ENCODE results near the gene SNHG17.

Gene SNHG17

DNA sequence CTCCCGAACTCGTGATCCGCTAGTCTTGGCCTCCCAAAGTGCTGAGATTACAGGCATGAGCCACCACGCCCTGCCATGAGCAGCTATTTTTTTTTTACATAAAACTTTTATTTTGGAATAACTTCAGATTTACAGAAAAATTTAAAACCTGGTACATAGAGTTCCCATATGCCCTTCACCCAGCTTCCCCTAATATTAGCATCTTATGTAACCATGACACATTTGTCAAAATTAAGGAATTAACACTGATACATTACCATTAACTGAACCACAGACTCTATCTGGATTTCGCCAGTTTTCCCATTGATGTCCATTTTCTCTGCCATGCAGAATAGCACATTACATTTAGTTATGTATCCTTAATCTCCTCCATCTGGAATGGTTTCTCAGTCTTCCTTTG is 23.2 kb upstream of the SNHG17 start:
- CTCF ChIA-PET: interaction anchor here (1.6 to 2.2 kb wide), 2 partner anchors 10 to 27 kb away, joined by 3 to 6 read pairs; no protein-coding TSS in a partner anchor
- 92% methylated on average over 4 of the region's 5 CpGs for WGBS (ENCODE audit: insufficient coverage)
- Histone ChIP-seq H3K27me3 (replicated peaks in 2 of 5; ENCODE audit: control insufficient read depth in 4 of 5, insufficient read depth in 5 of 5, low read length in 4 of 5) (no peaks in the 10 kb centered on the region), H3K9me3 (ENCODE audit: control extremely low read depth in 1 of 5, control insufficient read depth in 4 of 5, insufficient read depth in 2 of 5, low read depth in 1 of 5, low read length in 4 of 5) (no peaks in the 10 kb centered on the region), H3K27ac (ENCODE audit: insufficient read depth in 1 of 2, low read depth in 1 of 2, low read length in 2 of 2, poor library complexity in 1 of 2, severe bottlenecking in 2 of 2) (no peak overlapping the region), H3K4me3 (ENCODE audit: control insufficient read depth in 1 of 7, extremely low read depth in 1 of 7, insufficient read depth in 4 of 7, low read depth in 2 of 7, low read length in 6 of 7) (no peak overlapping the region), H3K36me3 (ENCODE audit: control insufficient read depth in 4 of 4, insufficient read depth in 4 of 4, low read length in 3 of 4) (no peaks in the 10 kb centered on the region), H3K4me1 (ENCODE audit: control extremely low read depth in 1 of 4, control insufficient read depth in 4 of 4, insufficient read depth in 4 of 4, low read length in 3 of 4) (no peaks in the 10 kb centered on the region)
- DNase-seq: no peak
- POLR2A ChIA-PET: no interaction called here

DNA sequence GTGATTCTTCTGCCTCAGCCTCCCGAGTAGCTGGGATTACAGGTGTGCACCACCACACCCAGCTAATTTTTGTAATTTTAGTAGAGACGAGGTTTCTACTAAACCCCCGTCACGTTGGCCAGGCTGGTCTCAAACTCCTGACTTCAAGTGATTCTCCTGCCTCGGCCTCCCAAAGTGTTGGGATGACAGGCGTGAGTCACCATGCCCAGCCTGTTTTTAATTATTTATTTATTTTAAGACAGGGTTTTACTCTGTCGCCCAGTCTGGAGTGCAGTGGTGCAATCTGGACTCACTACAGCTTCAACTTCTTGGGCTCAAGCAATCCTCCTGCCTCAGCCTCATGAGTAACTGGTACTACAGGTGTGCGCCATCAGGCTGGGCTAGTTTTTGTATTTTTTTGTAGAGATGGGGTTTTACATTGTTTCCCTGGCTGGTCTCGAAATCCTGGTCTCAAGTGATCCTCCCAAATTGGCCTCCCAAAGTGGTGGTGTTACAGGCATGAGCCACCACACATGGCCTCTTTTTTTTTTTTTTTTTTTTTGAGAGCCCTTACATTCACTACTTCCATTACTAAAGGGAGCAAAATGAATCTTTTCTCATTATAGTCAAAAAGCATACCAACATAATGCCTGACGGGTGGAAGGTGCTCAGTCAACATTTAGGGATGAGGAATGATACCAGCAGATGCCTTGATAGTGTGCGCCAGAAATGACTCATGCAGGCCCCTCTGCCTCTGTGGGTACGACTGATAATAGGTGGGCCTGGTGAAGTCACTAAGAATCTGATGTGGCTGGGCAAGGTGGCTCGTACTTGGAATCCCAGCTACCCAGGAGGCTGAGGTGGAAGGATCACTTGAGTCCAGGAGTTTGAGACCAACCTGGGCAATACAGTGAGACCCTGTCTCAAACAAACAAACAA is 19.7 kb upstream of the SNHG17 start:
- ChIA-PET CTCF (interaction anchor here (1.4 to 3.1 kb wide), 3 partner anchors 18 to 20 kb away, joined by 3 to 13 read pairs (median 5); partner anchors contain the start of genes RALGAPB and SNHG17), POLR2A (no interaction called here)
- H3K27me3 ChIP-seq (replicated peaks in 2 of 5; ENCODE audit: control insufficient read depth in 4 of 5, insufficient read depth in 5 of 5, low read length in 4 of 5): no peaks in the 10 kb centered on the region
- no peaks in the 10 kb centered on the region for H3K9me3 ChIP-seq (ENCODE audit: control extremely low read depth in 1 of 5, control insufficient read depth in 4 of 5, insufficient read depth in 2 of 5, low read depth in 1 of 5, low read length in 4 of 5)
- H3K36me3 ChIP-seq (ENCODE audit: control insufficient read depth in 4 of 4, insufficient read depth in 4 of 4, low read length in 3 of 4): peaks cover 0 to 17% (median 15%) of the 10 kb centered on the region in 4 experiments
- 99% methylated on average over 9 of the region's 13 CpGs for WGBS (ENCODE audit: insufficient coverage)
- no peak for DNase-seq
- H3K27ac ChIP-seq (ENCODE audit: insufficient read depth in 1 of 2, low read depth in 1 of 2, low read length in 2 of 2, poor library complexity in 1 of 2, severe bottlenecking in 2 of 2): no peak overlapping the region
- no peaks in the 10 kb centered on the region for H3K4me1 ChIP-seq (ENCODE audit: control extremely low read depth in 1 of 4, control insufficient read depth in 4 of 4, insufficient read depth in 4 of 4, low read length in 3 of 4)
- H3K4me3 ChIP-seq (ENCODE audit: control insufficient read depth in 1 of 7, extremely low read depth in 1 of 7, insufficient read depth in 4 of 7, low read depth in 2 of 7, low read length in 6 of 7): no peak overlapping the region

DNA sequence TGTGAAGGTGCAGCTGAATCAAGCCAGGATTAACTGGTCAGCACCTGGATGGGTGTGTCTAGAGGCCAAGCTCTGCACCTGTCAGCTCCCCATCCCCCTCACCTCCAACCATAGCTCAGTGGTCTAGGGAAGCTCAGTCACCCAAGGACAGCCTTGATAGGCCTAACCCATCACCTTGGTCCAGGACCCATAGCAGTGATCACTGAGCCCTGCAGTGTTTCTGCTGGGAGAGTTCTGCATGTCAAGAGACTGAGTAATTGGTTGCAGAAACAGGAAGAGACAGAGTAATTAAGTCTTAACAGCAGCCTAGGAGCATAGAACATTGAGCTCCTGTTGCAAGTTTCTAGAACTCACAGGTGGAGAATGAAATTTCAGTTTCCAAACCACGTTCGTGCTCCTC is 18.8 kb upstream of the SNHG17 start:
- ChIA-PET POLR2A (no interaction called here), CTCF (interaction anchor here (1.1 to 3.1 kb wide), 5 partner anchors 9 to 19 kb away, joined by 3 to 13 read pairs (median 4); partner anchors contain the start of genes RALGAPB and SNHG17)
- Histone ChIP-seq H3K4me3 (ENCODE audit: control insufficient read depth in 1 of 7, extremely low read depth in 1 of 7, insufficient read depth in 4 of 7, low read depth in 2 of 7, low read length in 6 of 7) (no peak overlapping the region), H3K4me1 (ENCODE audit: control extremely low read depth in 1 of 4, control insufficient read depth in 4 of 4, insufficient read depth in 4 of 4, low read length in 3 of 4) (no peaks in the 10 kb centered on the region), H3K9me3 (ENCODE audit: control extremely low read depth in 1 of 5, control insufficient read depth in 4 of 5, insufficient read depth in 2 of 5, low read depth in 1 of 5, low read length in 4 of 5) (no peaks in the 10 kb centered on the region), H3K36me3 (ENCODE audit: control insufficient read depth in 4 of 4, insufficient read depth in 4 of 4, low read length in 3 of 4) (peaks cover 2 to 25% (median 19%) of the 10 kb centered on the region in 4 experiments), H3K27me3 (replicated peaks in 2 of 5; ENCODE audit: control insufficient read depth in 4 of 5, insufficient read depth in 5 of 5, low read length in 4 of 5) (no peaks in the 10 kb centered on the region), H3K27ac (ENCODE audit: insufficient read depth in 1 of 2, low read depth in 1 of 2, low read length in 2 of 2, poor library complexity in 1 of 2, severe bottlenecking in 2 of 2) (no peak overlapping the region)
- no peak for DNase-seq
- 90% methylated on average over 2 of the region's 2 CpGs for WGBS (ENCODE audit: insufficient coverage)

DNA sequence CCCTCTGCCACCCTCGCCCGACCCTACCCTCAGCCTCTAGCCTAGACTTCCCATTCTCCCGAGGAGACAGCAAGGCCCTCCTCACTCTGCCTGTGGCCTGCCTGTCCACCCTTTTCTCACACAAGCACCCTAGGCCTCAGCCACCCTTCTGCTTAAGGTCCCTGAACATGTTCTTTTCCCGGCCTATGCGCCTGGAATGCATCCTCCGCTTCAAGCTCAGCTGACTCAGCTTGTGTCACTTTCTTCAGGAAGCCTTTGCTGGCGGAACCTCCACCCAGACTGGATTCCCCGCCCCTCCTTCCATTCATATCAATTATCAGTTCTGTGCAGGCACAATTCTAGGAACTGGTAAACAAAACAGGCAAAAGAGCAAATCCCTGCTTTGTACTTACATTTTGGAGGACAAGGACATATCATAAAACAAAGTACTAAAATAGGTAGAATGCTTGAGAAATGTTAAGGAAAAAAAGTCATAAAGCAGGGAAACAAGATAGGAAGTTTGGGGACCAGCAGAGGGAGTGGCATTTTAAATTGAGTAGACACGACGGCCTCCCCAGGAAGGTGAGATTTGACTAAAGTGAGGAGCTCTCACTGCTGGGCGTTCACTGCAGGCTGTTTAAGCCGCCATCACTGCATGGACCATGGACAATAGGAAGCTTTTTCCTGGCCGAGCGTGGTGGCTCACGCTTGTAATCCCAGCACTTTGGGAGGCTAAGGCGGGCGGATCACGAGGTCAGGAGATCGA is 17.9 kb upstream of the SNHG17 start:
- Histone ChIP-seq H3K27ac (ENCODE audit: insufficient read depth in 1 of 2, low read depth in 1 of 2, low read length in 2 of 2, poor library complexity in 1 of 2, severe bottlenecking in 2 of 2) (no peak overlapping the region), H3K9me3 (ENCODE audit: control extremely low read depth in 1 of 5, control insufficient read depth in 4 of 5, insufficient read depth in 2 of 5, low read depth in 1 of 5, low read length in 4 of 5) (no peaks in the 10 kb centered on the region), H3K4me1 (ENCODE audit: control extremely low read depth in 1 of 4, control insufficient read depth in 4 of 4, insufficient read depth in 4 of 4, low read length in 3 of 4) (peaks cover 0 to 4% (median under 1%) of the 10 kb centered on the region in 4 experiments), H3K36me3 (ENCODE audit: control insufficient read depth in 4 of 4, insufficient read depth in 4 of 4, low read length in 3 of 4) (peaks cover 2 to 30% (median 22%) of the 10 kb centered on the region in 4 experiments), H3K27me3 (replicated peaks in 2 of 5; ENCODE audit: control insufficient read depth in 4 of 5, insufficient read depth in 5 of 5, low read length in 4 of 5) (no peaks in the 10 kb centered on the region), H3K4me3 (ENCODE audit: control insufficient read depth in 1 of 7, extremely low read depth in 1 of 7, insufficient read depth in 4 of 7, low read depth in 2 of 7, low read length in 6 of 7) (no peak overlapping the region)
- no peak for DNase-seq
- 92% methylated on average over 9 of the region's 19 CpGs for WGBS (ENCODE audit: insufficient coverage)
- ChIA-PET CTCF (interaction anchor here (1.1 to 3.1 kb wide), 5 partner anchors 8 to 19 kb away, joined by 3 to 13 read pairs (median 4); partner anchors contain the start of genes RALGAPB and SNHG17), POLR2A (no interaction called here)

DNA sequence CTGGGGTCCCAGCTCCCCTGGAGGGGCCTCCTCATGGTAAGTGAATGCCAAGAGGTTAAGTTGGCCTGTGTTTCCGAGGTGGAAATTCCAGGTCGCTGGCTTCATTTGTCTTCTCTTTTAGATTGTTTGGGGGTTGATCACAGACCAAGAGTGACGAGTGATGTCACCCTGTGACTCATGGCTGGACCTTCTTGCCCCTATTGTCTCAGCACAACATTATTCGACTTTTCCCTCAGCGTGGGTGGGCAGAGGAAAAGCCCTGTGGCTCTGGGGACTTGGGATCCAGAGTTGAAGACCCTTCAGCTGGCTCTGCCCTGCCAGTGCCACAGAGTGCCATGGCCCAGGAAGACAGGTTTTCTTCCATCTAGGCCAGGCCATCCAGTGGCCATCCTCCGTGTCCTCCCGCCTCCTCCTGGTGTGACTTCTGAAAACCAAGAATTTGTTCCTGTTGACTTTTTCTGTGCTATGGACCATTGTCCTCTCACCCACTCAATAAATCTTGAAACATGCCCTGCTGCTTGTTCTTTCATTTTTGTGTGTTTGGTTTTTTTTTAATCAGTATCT is 15.4 kb upstream of the SNHG17 start:
- Histone ChIP-seq H3K27me3 (replicated peaks in 2 of 5; ENCODE audit: control insufficient read depth in 4 of 5, insufficient read depth in 5 of 5, low read length in 4 of 5) (no peaks in the 10 kb centered on the region), H3K36me3 (ENCODE audit: control insufficient read depth in 4 of 4, insufficient read depth in 4 of 4, low read length in 3 of 4) (peaks cover 2 to 30% (median 22%) of the 10 kb centered on the region in 4 experiments), H3K27ac (ENCODE audit: insufficient read depth in 1 of 2, low read depth in 1 of 2, low read length in 2 of 2, poor library complexity in 1 of 2, severe bottlenecking in 2 of 2) (no peak overlapping the region), H3K4me1 (ENCODE audit: control extremely low read depth in 1 of 4, control insufficient read depth in 4 of 4, insufficient read depth in 4 of 4, low read length in 3 of 4) (peaks cover 0 to 19% (median 14%) of the 10 kb centered on the region in 4 experiments), H3K9me3 (ENCODE audit: control extremely low read depth in 1 of 5, control insufficient read depth in 4 of 5, insufficient read depth in 2 of 5, low read depth in 1 of 5, low read length in 4 of 5) (no peaks in the 10 kb centered on the region), H3K4me3 (ENCODE audit: control insufficient read depth in 1 of 7, extremely low read depth in 1 of 7, insufficient read depth in 4 of 7, low read depth in 2 of 7, low read length in 6 of 7) (no peak overlapping the region)
- CTCF ChIA-PET: no interaction called here
- DNase-seq: no peak
- POLR2A ChIA-PET: no interaction called here
- WGBS (ENCODE audit: insufficient coverage): 98% methylated on average over 7 of the region's 7 CpGs

DNA sequence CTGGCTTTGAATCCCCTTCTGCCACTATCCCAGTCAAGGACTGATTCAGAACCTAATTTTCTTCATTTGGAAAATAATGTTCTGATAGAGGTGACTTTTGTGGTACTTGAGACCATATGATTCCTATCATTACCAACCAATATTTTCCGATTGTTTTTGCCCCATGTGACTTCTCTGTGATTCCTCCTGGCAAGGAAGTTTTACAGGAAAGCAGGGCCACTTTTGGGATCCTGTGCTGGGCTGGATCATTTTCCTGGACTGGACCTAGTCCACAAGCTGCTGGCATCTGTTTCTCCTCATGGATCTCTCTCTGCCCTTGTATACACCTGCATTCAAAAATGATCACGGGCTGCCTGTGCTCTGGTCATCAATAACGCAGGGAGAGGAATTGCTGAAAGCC is 13.9 kb upstream of the SNHG17 start:
- 100% methylated on average over 2 of the region's 3 CpGs for WGBS (ENCODE audit: insufficient coverage)
- ChIA-PET POLR2A (no interaction called here), CTCF (interaction anchor here (3.8 to 5.5 kb wide), 2 partner anchors 17 to 24 kb away, joined by 15 to 85 read pairs; partner anchors contain the start of genes RALGAPB and SNHG17)

More for the DNA sequence above, 13.9 kb upstream of the SNHG17 start:
- Histone ChIP-seq H3K27me3 (replicated peaks in 2 of 5; ENCODE audit: control insufficient read depth in 4 of 5, insufficient read depth in 5 of 5, low read length in 4 of 5) (no peaks in the 10 kb centered on the region), H3K36me3 (ENCODE audit: control insufficient read depth in 4 of 4, insufficient read depth in 4 of 4, low read length in 3 of 4) (peaks cover 2 to 30% (median 22%) of the 10 kb centered on the region in 4 experiments), H3K4me3 (ENCODE audit: control insufficient read depth in 1 of 7, extremely low read depth in 1 of 7, insufficient read depth in 4 of 7, low read depth in 2 of 7, low read length in 6 of 7) (no peak overlapping the region), H3K27ac (ENCODE audit: insufficient read depth in 1 of 2, low read depth in 1 of 2, low read length in 2 of 2, poor library complexity in 1 of 2, severe bottlenecking in 2 of 2) (no peak overlapping the region), H3K4me1 (ENCODE audit: control extremely low read depth in 1 of 4, control insufficient read depth in 4 of 4, insufficient read depth in 4 of 4, low read length in 3 of 4) (peaks cover 0 to 19% (median 14%) of the 10 kb centered on the region in 4 experiments), H3K9me3 (ENCODE audit: control extremely low read depth in 1 of 5, control insufficient read depth in 4 of 5, insufficient read depth in 2 of 5, low read depth in 1 of 5, low read length in 4 of 5) (no peaks in the 10 kb centered on the region)
- no peak for DNase-seq
